ENCODE data around the gene IQCE.
"Not testable (repeated sequence)": the region's sequence is repeated elsewhere in the genome, so short reads cannot be mapped to it uniquely, and the experiment has no call there.

Gene IQCE

DNA sequence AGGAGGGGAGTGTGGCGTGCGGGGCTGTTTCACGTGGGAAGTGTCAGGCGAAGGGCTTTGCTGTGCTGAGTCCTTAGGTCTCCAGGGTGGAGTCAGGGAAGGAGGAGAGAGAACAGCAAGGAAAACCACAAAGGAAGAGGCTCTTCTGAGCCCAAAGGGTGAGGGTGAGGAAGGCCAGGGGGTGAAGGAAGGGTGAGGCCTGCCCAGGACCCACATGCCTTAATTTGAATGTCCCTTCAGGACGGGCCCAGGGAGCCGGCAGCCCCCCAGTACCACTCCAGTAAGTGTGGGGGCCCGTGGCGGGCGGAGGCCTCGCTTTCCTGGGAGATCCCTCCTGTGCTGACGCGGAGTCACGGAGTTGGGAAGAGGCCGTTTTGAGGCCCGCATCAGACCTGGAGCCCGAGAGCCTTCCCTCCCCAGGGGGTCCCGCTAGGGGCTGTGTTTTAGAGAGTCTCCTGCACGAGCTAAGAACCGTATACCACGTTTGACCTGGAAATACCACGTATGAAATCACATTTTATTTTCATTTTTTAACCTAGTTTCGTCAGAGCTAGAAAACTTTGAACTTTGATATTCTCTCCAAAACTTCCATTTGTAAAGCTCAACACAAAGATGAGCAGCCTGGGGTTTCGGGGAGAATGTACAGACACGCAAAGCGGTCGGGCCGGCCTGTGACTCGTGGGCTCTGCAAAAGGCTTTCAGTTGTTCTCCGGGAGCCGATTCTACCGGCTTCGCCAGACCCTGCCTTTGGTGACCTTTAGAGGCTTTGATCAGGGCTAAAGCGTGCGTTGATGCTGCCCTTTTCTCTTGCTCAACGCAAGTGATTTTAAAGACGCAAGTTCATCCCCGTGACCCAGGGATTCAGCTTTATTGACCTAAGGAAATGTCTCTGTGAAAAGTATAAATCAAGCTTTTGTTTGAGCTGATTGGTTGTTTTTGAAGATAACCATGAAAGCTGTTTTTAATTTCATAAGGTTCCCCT is 49.4 kb downstream of the IQCE start:
- DNase-seq (ENCODE audit: low read depth): no peak
- H3K4me3 ChIP-seq (ENCODE audit: low read depth, low read length): no peak overlapping the region

DNA sequence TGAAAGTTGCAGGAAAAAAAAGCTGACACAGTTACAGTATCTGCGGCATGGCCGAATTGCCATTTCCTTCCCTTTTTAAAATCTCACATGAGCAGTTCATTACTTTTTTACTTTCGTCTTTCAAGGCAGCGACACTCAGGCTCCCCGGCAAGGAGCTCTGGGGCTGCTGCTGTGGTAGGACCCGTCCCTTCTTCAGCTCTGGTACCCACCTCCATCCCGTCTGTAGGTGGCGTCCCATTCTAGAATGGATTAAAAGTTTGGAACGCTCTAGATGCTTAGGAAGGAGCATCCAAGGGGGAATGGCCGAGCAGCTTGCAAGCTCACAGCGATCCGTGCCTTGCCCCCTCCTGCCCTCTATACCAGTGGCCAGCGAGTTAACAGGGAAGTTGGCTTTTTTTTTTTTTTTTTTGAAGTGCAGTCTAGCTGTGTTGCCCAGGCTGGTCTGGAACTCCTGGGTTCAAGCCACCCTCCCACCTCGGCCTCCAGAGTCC is 50.2 kb downstream of the IQCE start:
- H3K4me3 ChIP-seq (ENCODE audit: low read depth, low read length): no peak overlapping the region
- DNase-seq (ENCODE audit: low read depth): no peak

DNA sequence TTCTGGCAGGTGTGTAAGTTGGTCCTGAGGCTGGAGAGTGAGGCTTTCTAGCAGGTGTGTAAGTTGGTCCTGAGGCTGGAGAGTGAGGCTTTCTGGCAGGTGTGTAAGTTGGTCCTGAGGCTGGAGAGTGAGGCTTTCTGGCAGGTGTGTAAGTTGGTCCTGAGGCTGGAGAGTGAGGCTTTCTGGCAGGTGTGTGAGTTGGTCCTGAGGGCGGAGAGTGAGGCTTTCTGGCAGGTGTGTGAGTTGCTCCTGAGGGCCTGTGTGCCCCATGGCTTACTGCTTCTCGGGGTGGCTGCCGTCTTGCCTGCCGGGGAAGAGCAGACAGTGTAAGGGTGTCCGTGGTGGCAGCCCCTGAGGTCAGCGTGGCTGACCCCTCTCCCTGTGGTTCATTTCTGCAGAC is 50.9 kb downstream of the IQCE start:
- DNase-seq (ENCODE audit: low read depth); H3K4me3 ChIP-seq (ENCODE audit: low read depth, low read length): not testable (repeated sequence)

DNA sequence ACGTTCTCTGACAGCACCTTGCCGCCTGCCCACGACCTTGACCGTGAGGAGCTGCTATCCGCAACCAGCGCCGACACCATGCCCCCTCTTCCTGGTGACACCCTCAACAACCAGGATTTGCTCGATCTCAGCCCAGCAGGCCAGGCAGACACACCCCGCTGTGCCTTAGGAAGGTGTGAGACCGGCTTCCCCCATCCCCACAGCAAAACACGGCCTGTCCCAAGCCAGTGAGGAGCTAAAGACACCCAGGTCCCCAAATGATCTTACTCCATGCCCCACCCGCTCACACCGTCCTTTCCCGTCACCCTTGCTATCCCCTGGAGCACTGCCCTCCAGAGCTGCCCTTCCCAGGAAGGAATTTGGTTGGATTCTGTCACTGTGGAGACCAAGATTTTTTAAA is 51.7 kb downstream of the IQCE start:
- H3K4me3 ChIP-seq (ENCODE audit: low read depth, low read length): no peak overlapping the region
- DNase-seq (ENCODE audit: low read depth): no peak

DNA sequence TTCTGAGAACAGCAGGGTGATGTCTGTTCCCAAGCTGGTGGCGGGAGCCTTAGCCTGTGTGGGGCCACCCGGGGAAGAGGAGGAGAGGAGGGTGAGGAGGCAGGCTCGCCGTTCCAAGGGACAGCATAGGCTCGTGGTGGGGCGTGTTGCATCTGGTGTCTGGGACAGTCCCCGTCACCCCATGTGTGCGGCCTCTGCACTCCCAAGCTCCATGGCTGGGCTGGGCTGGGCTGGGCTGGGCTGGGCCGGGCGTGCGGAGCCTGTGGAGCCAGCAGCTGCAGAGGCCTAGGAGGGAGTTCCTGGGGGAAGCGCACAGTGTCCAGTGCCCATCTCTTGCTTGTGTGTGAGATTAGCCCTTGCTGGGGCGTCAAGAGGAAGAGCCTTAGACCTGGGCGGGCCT is 52.1 kb downstream of the IQCE start:
- H3K4me3 ChIP-seq (ENCODE audit: low read depth, low read length): no peak overlapping the region
- no peak for DNase-seq (ENCODE audit: low read depth)

DNA sequence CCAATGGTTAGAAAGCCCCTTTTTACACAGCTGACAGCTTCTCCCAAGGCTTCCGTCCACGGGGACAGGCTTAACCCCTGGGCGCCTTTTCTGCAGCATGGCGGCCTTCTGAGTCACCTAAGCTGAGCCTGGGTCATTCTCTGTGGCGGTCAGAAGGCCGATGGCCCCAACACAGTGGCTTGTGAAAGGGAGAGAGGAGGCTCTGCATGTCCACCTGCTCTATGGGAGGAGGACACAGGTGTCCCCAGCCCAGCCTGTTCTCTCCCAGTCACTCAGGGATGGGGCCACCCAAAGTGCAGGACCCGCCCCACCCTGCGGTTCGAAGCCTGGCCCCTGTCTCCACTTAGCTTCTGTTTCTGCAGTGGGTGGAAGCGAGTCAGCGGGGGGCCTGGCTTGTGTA is 52.6 kb downstream of the IQCE start:
- no peak overlapping the region for H3K4me3 ChIP-seq (ENCODE audit: low read depth, low read length)
- no peak for DNase-seq (ENCODE audit: low read depth)

DNA sequence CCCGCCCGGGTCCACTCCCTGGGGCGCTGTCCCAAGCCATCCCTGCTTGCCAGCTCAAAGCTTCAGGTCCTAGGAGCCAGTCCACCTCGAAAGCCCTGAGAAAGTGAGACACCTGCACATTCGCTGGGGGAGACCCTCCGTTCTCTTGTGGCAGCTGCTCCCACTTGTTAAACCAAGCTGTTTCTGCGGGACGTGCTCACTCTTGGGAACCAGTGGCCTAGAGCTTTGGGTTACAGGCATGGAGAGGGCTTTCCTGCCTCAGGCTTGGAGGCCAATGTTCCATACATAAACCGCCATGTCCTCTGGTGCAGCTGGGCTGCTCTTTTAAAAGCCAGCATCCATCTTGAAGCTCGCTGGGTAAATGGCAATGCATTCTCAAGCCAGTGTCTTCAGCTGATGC is 53.1 kb downstream of the IQCE start:
- DNase-seq (ENCODE audit: low read depth): no peak
- no peak overlapping the region for H3K4me3 ChIP-seq (ENCODE audit: low read depth, low read length)

DNA sequence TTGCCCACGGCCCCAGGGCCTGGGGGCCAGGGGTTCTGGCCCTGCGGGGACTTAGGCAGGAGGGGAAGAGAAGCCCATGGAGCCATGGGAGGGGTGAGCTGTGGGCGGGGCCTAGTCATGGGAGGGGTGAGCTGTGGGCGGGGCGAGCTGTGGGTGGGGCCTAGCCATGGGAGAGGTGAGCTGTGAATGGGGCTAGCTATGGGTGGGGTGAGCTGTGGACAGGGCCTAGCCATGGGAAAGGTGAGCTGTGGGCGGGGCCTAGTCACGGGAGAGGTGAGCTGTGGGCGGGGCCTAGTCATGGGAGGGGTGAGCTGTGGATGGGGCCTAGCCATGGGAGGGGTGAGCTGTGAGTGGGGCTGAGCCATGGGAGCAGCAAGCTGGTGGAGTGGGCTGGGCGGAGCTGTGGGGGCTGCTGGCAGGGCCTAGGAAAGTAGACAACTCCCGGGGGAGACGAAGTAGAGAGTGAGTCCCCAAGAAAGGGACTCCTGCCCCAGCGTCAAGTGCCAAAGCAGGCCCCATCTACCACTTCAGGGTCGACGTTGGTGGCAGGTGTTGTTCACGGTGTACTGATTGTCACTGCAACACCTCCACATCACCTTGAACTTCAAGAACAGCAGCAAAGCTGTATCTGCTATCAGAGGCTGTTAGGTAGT is 53.8 kb downstream of the IQCE start:
- no peak overlapping the region for H3K4me3 ChIP-seq (ENCODE audit: low read depth, low read length)
- no peak for DNase-seq (ENCODE audit: low read depth)

DNA sequence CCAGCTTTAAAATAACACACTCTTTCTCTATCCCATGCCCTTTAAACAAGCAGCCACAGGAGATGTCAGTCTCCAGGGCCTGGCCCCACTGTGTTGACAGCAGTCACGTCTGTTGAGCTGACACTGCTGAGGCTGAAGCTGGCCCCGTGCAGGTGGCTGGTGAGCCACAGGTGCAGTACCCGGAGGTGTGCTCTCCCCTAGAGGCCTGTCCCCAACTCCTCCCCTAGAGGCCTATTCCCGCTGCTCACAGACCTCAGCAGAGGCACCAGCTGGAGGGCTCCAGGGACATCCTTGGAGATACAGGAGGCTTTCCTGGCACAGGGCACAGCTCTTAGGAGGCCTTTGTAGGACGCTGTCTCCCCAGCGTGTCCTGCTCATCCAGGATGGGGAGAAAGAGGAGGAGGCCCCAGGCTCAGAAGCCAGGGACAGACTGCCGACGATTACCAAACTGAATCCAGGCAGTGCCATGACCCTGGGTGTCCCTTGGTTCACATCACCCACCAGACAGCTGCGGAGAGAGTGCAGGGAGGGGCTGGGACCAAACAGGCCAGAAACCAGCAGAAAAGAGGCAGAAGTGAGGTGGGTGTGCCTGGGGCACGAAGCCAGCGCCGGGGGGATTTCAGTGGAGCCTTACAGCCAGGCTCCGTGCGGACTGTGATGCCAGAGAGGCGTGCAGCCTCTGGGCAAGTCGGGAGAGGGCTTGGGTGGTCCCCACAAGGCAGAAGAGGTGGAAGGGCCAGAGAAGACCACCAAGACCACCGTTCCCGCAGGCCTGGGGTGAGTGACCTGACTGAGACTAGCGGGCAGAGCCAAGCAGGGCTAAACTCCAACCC is 54.5 kb downstream of the IQCE start:
- no peak for DNase-seq (ENCODE audit: low read depth)
- H3K4me3 ChIP-seq (ENCODE audit: low read depth, low read length): no peak overlapping the region

DNA sequence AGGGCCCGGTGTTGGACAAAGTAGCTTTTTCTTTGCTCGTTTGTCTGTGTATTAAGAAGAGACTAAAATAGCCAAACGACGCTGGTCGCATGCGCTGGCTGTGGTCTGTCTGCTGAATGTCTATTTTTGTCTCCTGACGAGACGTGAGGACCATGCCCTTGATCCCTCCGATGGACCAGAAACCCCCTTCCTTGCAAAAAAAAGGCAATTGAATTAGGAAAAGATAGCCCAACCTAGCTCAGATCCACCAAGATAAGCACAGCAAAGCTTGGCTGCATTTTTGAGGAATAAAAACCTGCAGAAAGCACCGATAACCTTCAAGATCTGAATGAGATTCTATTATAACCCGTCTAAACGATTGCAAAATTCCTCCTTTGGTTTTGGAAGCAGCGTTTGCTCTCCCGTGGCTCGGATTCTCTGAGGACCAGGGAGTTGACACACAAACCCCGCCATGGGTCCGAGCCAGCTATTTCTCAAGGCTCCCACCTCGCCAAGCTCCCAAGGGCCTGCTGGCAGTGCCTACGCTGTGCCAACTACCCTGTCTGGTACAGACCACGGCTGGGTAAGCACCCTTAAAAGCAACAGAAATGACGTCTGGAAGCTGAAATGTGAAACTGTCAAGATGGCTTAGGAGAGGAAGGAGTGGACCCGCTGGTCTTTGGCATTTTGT is 55.3 kb downstream of the IQCE start:
- no peak for DNase-seq (ENCODE audit: low read depth)
- H3K4me3 ChIP-seq (ENCODE audit: low read depth, low read length): no peak overlapping the region

DNA sequence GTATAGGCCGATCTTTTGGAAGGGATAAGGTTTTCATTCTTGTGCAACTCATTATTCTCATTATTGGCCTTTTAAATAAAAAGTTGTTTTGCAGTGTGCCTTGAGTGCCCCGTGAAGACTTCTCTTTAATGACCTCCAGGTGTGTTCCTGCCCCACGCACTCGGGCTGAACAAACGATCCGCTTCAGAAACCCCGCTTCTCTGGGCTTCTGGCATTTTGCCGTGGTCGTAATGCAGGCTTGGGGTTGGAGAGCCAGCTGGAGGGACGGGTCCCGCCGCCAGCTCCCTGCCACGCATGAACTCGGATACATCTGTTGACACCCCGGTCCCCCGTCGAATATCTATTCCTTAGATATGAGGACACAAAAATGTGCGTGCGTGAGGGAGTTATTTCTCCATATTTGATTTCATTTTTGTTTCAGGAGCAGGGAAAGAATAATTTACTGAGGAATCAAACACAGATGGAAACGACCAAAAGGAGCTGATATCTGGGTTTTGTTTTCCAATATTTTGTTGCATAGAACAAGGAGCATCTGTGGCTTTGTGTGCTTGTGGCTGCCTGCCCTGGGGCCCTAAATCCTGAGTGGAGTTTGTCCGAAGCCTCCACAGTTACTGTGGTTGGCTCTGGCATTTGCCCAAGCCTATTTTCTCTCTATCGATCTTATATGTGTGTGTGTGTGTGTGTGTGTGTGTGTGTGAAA is 56.0 kb downstream of the IQCE start:
- no peak for DNase-seq (ENCODE audit: low read depth)
- H3K4me3 ChIP-seq (ENCODE audit: low read depth, low read length): no peak overlapping the region

DNA sequence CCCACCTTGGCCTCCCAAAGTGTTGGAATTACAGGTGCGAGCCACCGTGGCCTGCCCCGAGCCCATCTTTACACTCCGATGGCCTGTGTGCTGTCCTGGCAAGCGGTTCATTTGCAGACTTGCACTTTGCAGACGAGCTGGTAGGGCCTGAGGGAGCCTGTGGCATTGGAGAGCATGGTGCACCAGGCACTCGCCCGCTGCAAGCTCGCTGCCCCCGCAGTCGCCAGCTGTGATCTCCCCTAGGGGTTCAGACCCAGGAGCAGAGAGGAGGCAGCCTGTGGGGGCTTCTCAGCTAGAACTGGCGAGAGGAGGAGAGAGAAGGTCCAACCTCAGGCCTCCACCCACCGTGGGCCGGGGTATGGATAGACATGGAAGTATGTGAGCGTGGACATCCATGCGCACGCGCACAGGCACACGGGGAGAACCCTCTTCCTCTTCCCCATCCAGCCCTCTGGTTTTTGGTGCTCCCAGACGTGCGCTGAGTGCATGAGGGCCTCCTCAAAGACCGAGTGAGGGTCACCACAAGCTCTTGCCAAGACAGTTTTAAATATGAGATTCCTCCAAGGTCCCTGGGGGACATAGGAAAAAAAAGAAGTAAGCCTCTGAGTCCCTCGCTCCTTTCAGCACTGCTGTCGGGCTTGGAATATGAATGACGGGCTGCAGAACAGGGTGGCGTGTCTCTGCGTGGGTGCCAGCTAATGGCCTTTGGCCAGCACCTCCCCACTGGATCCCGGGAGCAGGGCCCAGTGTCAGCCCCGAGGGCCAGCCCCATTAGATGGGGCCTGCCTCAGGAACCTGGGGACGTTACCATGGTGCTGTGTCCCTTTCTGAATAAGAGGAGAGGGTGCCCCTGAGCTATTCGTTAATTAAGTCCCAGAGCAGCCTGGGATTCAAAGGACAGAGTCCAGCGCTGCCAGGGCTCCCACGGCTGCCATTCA is 57.9 kb downstream of the IQCE start:
- no peak for DNase-seq (ENCODE audit: low read depth)

DNA sequence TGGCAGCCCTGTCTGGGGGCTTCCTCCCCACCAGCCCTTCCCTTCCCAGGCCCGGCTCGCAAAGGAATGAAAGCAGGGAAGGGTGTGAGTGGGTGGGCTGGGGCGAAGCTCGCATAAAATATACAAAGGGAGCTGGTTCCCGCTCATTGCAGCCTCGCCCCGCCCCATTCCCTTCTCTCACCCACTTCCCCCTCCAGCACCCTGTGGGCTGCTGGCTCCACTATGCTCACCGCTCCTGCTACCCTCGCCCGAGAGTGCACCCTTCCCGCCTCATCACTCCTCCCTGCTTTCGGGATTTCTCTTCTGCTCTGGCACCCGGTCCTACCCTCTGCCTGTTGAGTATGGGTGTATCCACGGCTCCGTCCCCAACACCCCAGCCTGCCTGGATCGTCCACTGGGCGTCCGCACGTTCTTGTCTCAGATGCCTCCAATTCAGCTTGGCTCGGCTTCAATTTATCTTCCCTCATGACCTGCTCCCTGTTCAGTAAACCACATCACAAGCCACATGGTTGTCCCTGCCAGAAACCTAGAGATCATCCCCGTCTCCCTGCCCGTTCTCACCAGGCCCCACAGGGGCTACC is 58.6 kb downstream of the IQCE start:
- no peak for DNase-seq (ENCODE audit: low read depth)
- no peak overlapping the region for H3K4me3 ChIP-seq (ENCODE audit: low read depth, low read length)

More for the DNA sequence above, 57.9 kb downstream of the IQCE start:
- H3K4me3 ChIP-seq (ENCODE audit: low read depth, low read length): no peak overlapping the region

DNA sequence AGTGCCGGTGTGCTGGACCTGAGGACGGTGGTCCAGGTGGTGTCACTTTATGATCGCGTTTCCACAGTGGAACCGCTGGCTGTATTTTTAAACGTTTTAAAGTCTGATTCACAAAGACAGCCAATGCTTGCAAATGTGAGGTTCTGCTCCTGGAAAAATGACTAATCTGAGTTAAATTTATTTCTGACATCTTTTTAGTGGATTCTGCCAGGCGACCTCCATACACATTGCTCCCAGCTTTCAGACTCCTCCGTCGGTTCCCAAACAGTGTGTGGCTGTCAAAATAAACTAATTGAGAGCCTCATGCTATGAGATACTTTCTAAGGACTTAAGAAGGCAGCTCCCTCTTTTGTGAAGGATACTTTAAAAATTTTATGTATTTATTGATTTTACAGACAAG is 60.3 kb downstream of the IQCE start:
- no peak for DNase-seq (ENCODE audit: low read depth)

DNA sequence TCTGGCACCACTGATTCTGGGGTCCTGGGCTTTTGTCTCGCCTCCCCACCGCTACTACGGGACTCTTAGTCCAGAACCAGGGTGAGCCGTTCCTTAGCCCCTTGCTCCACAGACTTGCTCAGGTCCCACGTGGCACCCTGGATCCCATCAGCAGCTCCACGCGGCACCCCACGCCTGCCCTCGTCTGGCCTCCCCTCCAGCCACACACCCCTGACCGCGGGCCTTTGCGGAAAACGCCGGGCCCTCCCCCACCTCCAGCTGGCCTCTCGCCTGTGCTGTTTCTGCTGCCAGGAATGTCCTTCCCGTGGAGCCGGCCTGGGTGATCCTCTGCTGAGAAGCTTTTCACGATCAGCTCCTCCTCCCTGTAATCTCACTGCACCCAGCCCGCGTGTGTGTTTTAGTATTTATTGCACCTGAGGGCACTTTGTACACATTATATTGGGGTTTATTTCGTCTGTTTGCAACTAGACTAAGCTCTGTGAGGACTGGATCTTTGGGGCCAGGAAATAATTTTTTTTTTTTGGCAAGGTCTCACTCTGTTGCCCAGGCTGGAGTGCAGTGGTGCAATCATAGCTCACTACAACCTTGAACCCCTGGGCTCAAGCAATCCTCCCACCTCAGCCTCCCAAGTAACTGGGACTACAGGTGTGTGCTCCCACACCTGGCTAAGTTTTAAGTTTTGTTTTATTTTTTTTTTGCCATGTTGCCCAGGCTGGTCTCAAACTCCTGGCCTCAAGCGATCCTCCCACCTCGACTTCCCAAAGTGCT is 62.5 kb downstream of the IQCE start:
- DNase-seq (ENCODE audit: low read depth): no peak
- H3K4me3 ChIP-seq (ENCODE audit: low read depth, low read length): no peak overlapping the region

More for the DNA sequence above, 60.3 kb downstream of the IQCE start:
- peak overlapping the region; percentile 12 for H3K4me3 ChIP-seq (ENCODE audit: low read depth, low read length)

DNA sequence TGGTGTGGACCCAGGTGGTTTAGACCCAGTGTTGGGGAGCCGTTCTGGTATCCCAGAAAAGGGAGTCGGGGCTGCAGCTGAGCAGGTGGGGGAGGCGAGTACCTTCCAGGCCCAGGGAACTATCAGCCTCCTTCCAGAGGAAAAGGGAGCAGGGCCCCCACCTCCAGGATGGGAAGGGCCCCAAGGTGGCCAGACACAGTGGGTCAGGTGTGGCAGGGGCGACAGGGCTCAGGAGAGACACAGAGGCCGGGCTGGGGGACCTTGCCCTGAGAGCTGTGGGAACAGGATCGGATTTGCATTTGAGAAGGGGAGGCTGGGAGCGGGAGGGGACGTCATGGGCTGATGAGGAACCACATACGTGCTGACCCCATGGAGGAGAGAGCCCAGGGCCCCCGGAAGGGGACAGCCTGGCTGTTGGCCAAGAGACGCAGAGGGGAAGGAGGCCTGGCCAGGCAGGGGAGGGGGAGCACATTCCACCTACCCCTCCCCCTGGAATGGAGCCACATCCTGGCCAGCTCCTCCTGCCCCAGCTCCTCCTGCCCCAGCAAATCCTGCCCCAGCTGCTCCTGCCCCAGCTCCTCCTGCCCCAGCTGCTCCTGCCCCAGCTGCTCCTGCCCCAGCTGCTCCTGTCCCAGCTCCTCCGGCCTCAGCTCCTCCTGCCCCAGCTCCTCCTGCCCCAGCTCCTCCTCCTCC is 63.3 kb downstream of the IQCE start:
- H3K4me3 ChIP-seq (ENCODE audit: low read depth, low read length): no peak overlapping the region
- no peak for DNase-seq (ENCODE audit: low read depth)

All from skeletal muscle cell (primary cell).